ENCODE results near the gene C16orf90. TPM values are rescaled to one million over a fixed set of nuclear protein-coding genes. Genes with fewer than 3 reads are reported as not detected.

Gene C16orf90
- total and polyA plus RNA-seq, 9 donors = not detected

DNA sequence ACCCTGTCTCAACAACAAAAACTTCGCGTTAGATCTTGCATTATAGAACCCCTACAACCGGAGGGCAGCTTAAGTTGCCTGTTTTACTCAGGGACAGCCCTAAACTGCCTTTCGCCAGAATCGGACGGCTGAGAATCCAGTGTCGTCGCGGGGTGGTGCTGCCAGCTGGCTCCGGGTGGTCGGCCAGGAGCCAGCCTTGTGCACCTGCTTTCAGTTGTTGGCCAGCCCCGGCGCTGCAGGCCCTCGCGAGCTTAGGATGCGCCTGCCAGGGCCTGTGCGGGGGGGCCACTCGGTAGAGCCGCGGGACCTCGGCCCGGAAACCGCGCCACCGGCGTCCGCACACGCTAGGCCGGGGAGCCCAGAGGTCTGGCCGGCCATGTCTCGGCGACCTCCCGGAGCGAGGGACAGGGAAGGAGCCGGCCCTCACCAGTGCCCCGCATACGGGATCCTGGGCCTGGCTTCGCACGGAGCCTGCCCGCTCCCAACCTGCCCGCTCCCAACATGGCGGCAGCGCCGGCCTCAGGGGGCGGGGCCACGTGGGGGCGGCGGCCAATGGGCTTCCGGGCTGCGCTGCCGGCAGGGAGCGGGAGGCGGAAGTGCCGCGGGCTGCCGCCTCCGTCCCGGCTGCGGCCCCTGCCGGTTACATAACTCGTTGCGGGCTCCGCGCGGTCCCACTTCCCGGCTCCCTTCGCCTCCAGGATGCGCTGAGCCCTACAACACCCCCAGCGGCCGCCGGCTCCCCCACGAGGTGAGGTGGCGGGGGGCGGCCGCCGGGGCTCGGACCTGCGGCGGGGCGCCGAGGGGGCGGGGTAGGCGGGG, 37.6 kb downstream of the C16orf90 start:
- H3K36me3 ChIP-seq (ENCODE audit: control insufficient read depth, insufficient read depth, low read length) = no peaks in the 10 kb centered on the region
- H3K4me1 ChIP-seq (ENCODE audit: control insufficient read depth, insufficient read depth, low read length) = peaks cover 47% of the 10 kb centered on the region
- DNase-seq = peak; percentile 96
- WGBS (ENCODE audit: insufficient coverage) = under 1% methylated on average over 76 of the region's 83 CpGs
- peak overlapping the region; percentile 62 for H3K4me3 ChIP-seq (ENCODE audit: low read length)
- H3K27ac ChIP-seq (ENCODE audit: low read length) = peak overlapping the region; percentile 86
- no peaks in the 10 kb centered on the region for H3K9me3 ChIP-seq (replicated peaks; ENCODE audit: control insufficient read depth, low read depth, low read length)
- no peaks in the 10 kb centered on the region for H3K27me3 ChIP-seq (ENCODE audit: control insufficient read depth, insufficient read depth, low read length)

DNA sequence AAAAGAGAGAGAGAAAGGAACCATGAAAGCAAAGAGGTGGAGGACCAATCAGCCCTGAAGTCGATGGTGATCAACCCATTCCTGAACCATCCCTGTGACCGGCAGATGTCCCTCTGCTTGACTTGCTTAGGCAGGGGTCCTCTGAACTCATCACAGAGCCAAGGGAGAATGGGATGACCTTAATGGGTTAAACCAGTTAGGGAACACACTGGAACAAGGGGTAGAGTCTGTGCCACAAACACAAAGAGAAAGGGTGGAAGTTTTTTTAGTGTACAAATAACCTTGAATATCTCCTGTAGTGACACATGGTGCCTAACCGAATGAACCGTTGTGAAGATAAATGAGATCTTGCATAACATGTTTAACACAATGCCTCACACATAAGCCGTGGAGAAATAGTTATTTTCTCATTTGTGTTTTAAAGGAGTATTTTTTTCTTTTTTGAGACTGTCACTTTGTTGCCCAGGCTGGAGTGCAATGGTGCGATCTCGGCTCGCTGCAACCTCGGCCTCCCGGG, 40.6 kb downstream of the C16orf90 start:
- no peak for DNase-seq
- no CpG with 5 or more reads among the region's 10 CpGs for WGBS (ENCODE audit: insufficient coverage)
- no peak overlapping the region for H3K27ac ChIP-seq (ENCODE audit: low read length)

DNA sequence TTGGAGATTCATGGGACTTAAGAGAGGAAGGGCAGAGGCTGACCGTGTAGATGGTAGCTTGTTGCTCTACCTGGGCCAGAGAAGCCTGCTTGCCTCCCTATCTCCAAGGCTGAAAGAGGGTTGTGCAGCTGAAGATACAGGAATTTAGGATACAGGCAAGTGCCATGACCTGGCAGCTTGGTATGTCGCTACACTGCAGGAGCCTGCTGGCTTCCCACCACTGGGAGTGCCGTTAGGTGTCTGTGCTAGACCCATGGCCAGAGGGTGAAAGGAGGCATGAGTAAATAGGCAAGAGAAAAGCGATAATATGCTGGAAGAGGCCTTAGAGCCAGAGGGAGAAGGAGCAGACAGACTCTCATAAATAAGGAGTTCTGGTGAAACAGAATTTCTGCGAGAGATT, 41.2 kb downstream of the C16orf90 start:
- Histone ChIP-seq H3K27ac (ENCODE audit: low read length) (no peak overlapping the region), H3K9me3 (replicated peaks; ENCODE audit: control insufficient read depth, low read depth, low read length) (no peaks in the 10 kb centered on the region), H3K27me3 (ENCODE audit: control insufficient read depth, insufficient read depth, low read length) (no peaks in the 10 kb centered on the region), H3K4me1 (ENCODE audit: control insufficient read depth, insufficient read depth, low read length) (peaks cover 24% of the 10 kb centered on the region), H3K36me3 (ENCODE audit: control insufficient read depth, insufficient read depth, low read length) (peaks cover 2% of the 10 kb centered on the region), H3K4me3 (ENCODE audit: low read length) (no peak overlapping the region)
- 79% methylated on average over 4 of the region's 5 CpGs for WGBS (ENCODE audit: insufficient coverage)
- DNase-seq = no peak

More for the DNA sequence above, 40.6 kb downstream of the C16orf90 start:
- no peak overlapping the region for H3K4me3 ChIP-seq (ENCODE audit: low read length)
- no peaks in the 10 kb centered on the region for H3K9me3 ChIP-seq (replicated peaks; ENCODE audit: control insufficient read depth, low read depth, low read length)
- peaks cover 30% of the 10 kb centered on the region for H3K4me1 ChIP-seq (ENCODE audit: control insufficient read depth, insufficient read depth, low read length)
- H3K27me3 ChIP-seq (ENCODE audit: control insufficient read depth, insufficient read depth, low read length) = no peaks in the 10 kb centered on the region
- H3K36me3 ChIP-seq (ENCODE audit: control insufficient read depth, insufficient read depth, low read length) = peaks cover 2% of the 10 kb centered on the region

DNA sequence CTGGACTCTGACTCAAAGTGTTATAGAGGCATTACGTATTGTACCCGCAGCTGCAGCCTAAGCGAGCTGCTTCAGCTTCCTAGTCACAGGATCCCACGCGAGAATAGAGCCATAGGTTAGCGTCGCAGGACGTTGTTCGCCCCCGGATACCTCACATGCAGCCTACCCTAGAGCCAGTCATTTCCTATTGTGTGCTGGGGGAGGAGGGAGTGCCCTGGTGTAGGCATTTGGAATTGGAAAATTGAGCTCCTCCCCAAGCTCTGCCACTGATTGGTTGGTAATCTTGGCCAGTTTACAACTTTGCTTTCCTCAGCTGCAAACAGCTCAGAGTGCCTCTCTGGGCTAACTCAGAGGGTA, 51.3 kb downstream of the C16orf90 start:
- Histone ChIP-seq H3K4me3 (ENCODE audit: low read length) (peak overlapping the region; percentile 73), H3K27ac (ENCODE audit: low read length) (peak overlapping the region; percentile 90), H3K27me3 (ENCODE audit: control insufficient read depth, insufficient read depth, low read length) (no peaks in the 10 kb centered on the region), H3K9me3 (replicated peaks; ENCODE audit: control insufficient read depth, low read depth, low read length) (peaks cover 15% of the 10 kb centered on the region), H3K4me1 (ENCODE audit: control insufficient read depth, insufficient read depth, low read length) (peaks cover 7% of the 10 kb centered on the region), H3K36me3 (ENCODE audit: control insufficient read depth, insufficient read depth, low read length) (peaks cover 18% of the 10 kb centered on the region)
- WGBS (ENCODE audit: insufficient coverage) = 48% methylated on average over 6 of the region's 10 CpGs
- peak; percentile 50 for DNase-seq

Other genes starting within 250 kb of the C16orf90 start
- 0.27 TPM for gene MEFV, start 238.9 kb downstream of the C16orf90 start, total RNA-seq
- gene MEFV, start 238.9 kb downstream of the C16orf90 start, polyA plus RNA-seq (ENCODE audit: insufficient read depth in 1 of 8, insufficient read length in 8 of 8, low replicate concordance in 1 of 8) = under 1 TPM; 0.20 to 0.45 (median 0.31) TPM
- gene ZNF263, start 212.0 kb downstream of the C16orf90 start, total RNA-seq = 34.9 TPM
- 10 to 100 TPM; 23.3 to 30.3 (median 27.4) TPM for gene ZNF263, start 212.0 kb downstream of the C16orf90 start, polyA plus RNA-seq (ENCODE audit: insufficient read depth in 1 of 8, insufficient read length in 8 of 8, low replicate concordance in 1 of 8)
- 11.0 TPM for gene TIGD7, start 190.1 kb downstream of the C16orf90 start, total RNA-seq
- gene TIGD7, start 190.1 kb downstream of the C16orf90 start, polyA plus RNA-seq (ENCODE audit: insufficient read depth in 1 of 8, insufficient read length in 8 of 8, low replicate concordance in 1 of 8) = 10 to 100 TPM in 1 of 8 donors, 1 to 10 TPM in 7; 5.5 to 10.4 (median 7.4) TPM
- gene ZNF75A, start 190.0 kb downstream of the C16orf90 start, total RNA-seq = 31.0 TPM
- gene ZNF75A, start 190.0 kb downstream of the C16orf90 start, polyA plus RNA-seq (ENCODE audit: insufficient read depth in 1 of 8, insufficient read length in 8 of 8, low replicate concordance in 1 of 8) = 10 to 100 TPM; 20.3 to 33.1 (median 23.6) TPM
- gene OR2C1, start 139.6 kb downstream of the C16orf90 start, total RNA-seq = 0.35 TPM
- under 1 TPM in 6 of 8 donors, not detected in 2; 0.11 to 0.21 (median 0.18) TPM for gene OR2C1, start 139.6 kb downstream of the C16orf90 start, polyA plus RNA-seq (ENCODE audit: insufficient read depth in 1 of 8, insufficient read length in 8 of 8, low replicate concordance in 1 of 8)
- 10.8 TPM for gene ZSCAN32, start 94.5 kb downstream of the C16orf90 start, total RNA-seq
- gene ZSCAN32, start 94.5 kb downstream of the C16orf90 start, polyA plus RNA-seq (ENCODE audit: insufficient read depth in 1 of 8, insufficient read length in 8 of 8, low replicate concordance in 1 of 8) = 10 to 100 TPM in 4 of 8 donors, 1 to 10 TPM in 4; 7.0 to 11.1 (median 9.8) TPM
- gene ZNF174, start 94.3 kb downstream of the C16orf90 start, total RNA-seq = 8.3 TPM
- gene ZNF174, start 94.3 kb downstream of the C16orf90 start, polyA plus RNA-seq (ENCODE audit: insufficient read depth in 1 of 8, insufficient read length in 8 of 8, low replicate concordance in 1 of 8) = 1 to 10 TPM; 6.1 to 9.5 (median 7.9) TPM
- 2.3 TPM for gene ZNF597, start 52.0 kb downstream of the C16orf90 start, total RNA-seq
- gene ZNF597, start 52.0 kb downstream of the C16orf90 start, polyA plus RNA-seq (ENCODE audit: insufficient read depth in 1 of 8, insufficient read length in 8 of 8, low replicate concordance in 1 of 8) = 1 to 10 TPM; 1.6 to 2.4 (median 1.9) TPM
- gene NAA60, start 51.8 kb downstream of the C16orf90 start, total RNA-seq = 8.2 TPM
- 10 to 100 TPM; 26.6 to 37.8 (median 32.4) TPM for gene NAA60, start 51.8 kb downstream of the C16orf90 start, polyA plus RNA-seq (ENCODE audit: insufficient read depth in 1 of 8, insufficient read length in 8 of 8, low replicate concordance in 1 of 8)
- 18.8 TPM for gene CLUAP1, start 5.5 kb upstream of the C16orf90 start, total RNA-seq
- 10 to 100 TPM; 12.3 to 21.7 (median 18.8) TPM for gene CLUAP1, start 5.5 kb upstream of the C16orf90 start, polyA plus RNA-seq (ENCODE audit: insufficient read depth in 1 of 8, insufficient read length in 8 of 8, low replicate concordance in 1 of 8)
- gene NLRC3, start 81.9 kb upstream of the C16orf90 start, total RNA-seq = 0.58 TPM
- 1 to 10 TPM in 4 of 8 donors, under 1 TPM in 4; 0.90 to 1.2 (median 1.0) TPM for gene NLRC3, start 81.9 kb upstream of the C16orf90 start, polyA plus RNA-seq (ENCODE audit: insufficient read depth in 1 of 8, insufficient read length in 8 of 8, low replicate concordance in 1 of 8)
- 3.2 TPM for gene SLX4, start 116.1 kb upstream of the C16orf90 start, total RNA-seq
- 1 to 10 TPM; 3.6 to 5.8 (median 4.5) TPM for gene SLX4, start 116.1 kb upstream of the C16orf90 start, polyA plus RNA-seq (ENCODE audit: insufficient read depth in 1 of 8, insufficient read length in 8 of 8, low replicate concordance in 1 of 8)
- 17.3 TPM for gene DNASE1, start 159.2 kb upstream of the C16orf90 start, total RNA-seq
- 10 to 100 TPM; 12.7 to 22.3 (median 15.6) TPM for gene DNASE1, start 159.2 kb upstream of the C16orf90 start, polyA plus RNA-seq (ENCODE audit: insufficient read depth in 1 of 8, insufficient read length in 8 of 8, low replicate concordance in 1 of 8)
- gene TRAP1, start 222.0 kb upstream of the C16orf90 start, total RNA-seq = 66.6 TPM
- 100 to 1,000 TPM in 5 of 8 donors, 10 to 100 TPM in 3; 81.1 to 135 (median 119) TPM for gene TRAP1, start 222.0 kb upstream of the C16orf90 start, polyA plus RNA-seq (ENCODE audit: insufficient read depth in 1 of 8, insufficient read length in 8 of 8, low replicate concordance in 1 of 8)

All from muscle of leg (tissue), 11 donors.